GM21786 (cell line): Measurements from ENCODE around the gene PPL.

Experiments used
- ATAC-seq: cut with Tn5 transposase; IDR thresholded peaks from one replicate; pipeline ENCODE4 v1.9.1; 2021; ENCODE audit not compliant: unreplicated experiment

Gene PPL

GRCh38 chr16:4868535-4868934 is 68.4 kb downstream of the PPL start:
- no peak for ATAC-seq

DNA sequence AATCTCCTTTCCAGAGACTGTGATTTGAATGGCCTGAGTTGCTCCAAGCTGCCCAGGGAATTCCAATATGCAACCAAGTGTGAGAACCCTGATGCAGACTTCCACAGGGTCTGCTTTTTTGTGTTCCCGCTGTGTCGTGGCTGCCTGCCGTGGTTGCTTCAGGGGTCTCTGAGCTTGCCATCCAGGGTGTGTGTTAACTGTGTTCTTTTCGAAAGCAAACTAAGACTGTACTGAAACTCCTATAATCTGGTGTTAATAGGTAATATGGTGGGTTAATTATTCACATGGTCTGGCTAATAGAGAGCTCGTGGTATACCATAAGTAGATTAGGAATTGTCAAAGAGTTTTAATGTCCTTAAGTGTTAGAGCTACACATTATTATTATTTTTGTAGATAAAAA is 68.9 kb downstream of the PPL start:
- ATAC-seq, result peak; percentile 61

DNA sequence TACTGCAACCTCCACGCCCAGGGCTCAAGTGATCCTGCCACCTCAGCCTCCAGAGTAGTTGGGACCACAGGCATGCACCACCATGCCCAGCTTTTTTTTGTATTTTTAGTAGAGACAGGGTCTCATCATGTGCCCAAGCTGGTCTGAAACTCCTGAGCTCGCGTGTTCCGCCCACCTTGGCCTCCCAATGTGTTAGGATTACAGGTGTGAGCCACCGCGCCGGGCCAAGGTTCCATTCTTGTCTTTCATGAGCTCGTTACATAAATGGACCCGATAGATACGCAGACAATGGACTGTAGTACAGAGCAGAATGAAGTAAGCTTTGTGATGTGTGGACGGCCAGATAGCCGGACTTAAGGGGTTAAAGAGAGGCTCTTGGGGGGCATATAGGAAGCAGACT is 70.4 kb downstream of the PPL start:
- ATAC-seq, result no peak

DNA sequence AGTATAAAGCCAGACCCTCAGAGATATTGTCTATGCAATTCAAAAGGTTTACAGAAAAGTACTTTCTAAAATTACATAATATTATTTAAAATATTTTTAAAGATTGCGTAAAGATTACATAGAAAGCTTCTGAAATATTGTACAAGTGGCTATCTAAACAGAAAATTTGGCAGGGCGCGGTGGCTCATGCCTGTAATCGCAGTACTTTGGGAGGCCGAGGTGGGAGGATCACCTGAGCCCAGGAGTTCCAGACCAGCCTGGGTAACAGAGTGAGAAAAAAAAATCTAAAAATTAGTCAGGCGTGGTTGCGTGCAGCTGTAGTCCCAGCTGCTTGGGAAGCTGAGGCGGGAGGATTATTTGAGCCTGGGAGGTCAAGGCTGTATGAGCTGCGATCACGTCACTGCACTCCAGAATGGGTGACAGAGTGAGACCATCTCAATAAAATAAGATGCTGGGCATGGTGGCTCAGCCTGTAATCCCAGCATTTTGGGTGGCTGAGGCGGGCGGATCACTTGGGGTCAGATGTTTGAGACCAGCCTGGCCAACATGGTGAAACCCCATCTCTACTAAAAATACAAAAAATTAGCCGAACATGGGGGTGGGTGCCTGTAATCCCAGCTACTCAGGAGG is 71.6 kb downstream of the PPL start:
- no peak for ATAC-seq

- ATAC-seq, result no peak
Measured at GRCh38 chr16:4864728-4865127, 72.2 kb downstream of the PPL start.

GRCh38 chr16:4862639-4863038 is 74.3 kb downstream of the PPL start:
- ATAC-seq, result no peak

GRCh38 chr16:4860727-4861342 is 76.1 kb downstream of the PPL start:
- ATAC-seq, result no peak

DNA sequence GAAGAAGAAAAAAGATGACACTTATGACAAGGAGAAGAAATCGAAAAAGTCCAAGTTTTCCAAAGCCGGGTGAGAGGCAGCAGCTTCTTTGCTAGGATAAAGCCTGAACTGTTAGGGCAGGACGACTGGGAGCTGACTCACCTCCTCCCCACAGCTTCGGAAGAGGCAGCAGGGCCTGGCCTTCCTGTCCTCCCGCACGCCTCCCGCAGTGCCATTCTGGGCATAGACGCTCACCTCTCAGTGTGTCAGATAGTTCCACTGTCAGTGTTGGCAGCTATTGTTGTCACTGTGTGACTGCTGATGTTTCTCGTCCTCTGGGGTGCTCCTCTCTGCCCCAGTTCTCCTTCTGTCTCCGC is 77.1 kb downstream of the PPL start:
- no peak for ATAC-seq

GRCh38 chr16:4859190-4859899 is 77.6 kb downstream of the PPL start:
- no peak for ATAC-seq

DNA sequence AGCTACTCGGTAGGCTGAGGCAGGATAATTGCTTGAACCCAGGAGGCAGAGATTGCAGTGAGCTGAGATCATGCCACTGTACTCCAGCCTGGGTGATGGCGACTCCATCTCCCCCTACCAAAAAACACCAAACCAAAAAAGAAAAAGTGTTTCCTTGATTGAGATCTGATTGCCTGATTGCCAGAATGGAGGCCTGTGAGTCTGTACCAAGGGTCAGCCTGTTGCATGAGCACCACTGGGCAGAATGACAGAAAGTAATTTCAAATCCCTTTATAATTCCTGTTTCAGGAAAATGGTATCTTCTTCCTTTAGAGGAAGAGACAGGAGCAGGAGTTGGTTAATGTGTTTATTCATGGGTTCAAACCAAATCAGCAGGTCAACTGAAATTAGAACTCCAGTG is 81.1 kb downstream of the PPL start:
- ATAC-seq, result no peak

DNA sequence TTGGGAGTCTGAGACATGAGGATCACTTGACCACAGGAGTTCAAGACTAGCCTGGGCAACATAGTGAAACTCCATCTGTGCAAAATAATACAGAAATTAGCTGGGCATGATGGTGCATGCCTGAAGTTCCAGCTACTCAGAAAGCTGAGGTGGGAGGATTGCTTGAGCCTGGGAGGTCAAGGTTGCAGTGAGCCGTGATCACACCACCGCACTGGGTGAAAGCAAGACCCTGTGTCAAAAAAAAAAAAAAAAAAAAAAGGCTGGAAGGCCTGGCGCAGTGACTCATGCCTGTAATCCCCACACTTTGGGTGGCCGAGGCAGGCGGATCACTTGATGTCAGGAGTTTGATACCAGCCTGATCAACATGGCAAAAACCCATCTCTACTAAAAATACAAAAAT is 81.6 kb downstream of the PPL start:
- ATAC-seq, result no peak

DNA sequence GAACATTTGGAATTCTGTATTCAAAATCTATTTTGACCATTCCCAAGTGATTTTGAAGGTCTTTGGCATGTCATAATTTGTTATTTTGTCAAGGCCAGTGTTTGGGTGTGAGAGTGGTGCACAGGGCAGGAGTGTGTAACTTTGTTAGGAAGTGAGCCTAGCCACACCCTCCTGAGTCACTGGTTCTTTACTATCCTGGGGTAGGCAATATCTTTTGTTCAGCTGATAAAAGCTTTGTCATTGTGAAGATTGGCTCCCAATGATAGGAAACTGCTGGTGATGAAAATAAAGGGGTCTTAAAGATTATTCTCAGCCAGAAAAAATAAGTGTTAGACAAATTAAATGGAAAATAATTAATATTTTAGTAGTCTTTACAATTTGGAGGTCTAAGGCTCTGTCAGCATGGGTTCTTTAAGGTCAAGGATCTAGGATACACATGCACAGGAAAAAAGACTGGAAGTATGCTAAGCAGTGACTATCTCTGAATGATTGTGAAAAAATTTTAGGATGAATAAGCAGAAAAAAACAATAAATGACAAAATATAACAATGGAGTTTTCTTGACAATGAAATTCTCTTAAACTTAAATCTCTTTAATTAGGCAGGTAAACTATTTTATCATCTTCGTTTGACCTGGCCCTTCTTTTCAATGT is 84.6 kb downstream of the PPL start:
- ATAC-seq, result no peak

DNA sequence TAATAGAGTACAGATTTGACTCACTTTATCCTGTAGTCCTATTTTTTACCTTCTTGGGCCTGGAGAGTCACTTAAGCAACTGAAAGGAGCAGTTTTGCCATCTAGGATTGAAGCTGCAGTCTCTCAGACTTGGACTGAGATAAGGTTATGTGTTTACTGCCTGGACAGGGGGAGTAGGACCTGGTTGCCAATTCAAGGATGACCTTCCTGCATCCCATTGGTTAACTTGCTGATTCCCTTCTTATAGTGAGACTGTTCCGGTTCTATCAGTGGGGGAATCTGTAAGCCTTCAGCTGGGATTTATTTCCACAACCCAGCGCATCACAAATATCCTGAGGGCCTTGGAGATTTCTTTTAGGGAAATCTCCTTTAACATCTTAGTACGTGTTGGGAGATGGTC is 86.7 kb downstream of the PPL start:
- ATAC-seq, result no peak

- peak; percentile 21 for ATAC-seq
Measured at GRCh38 chr16:4847774-4848587, 89.0 kb downstream of the PPL start.

GRCh38 chr16:4846901-4847773 is 89.8 kb downstream of the PPL start, which contains the start of the genes GLYR1 and UBN1:
GLYR1 (minus strand) TSS chr16:4847288; CDS start chr16:4847265, 23 bp downstream.
UBN1 (plus strand) TSS chr16:4847481; CDS start chr16:4852918, 5,437 bp downstream.
- peak; percentile 86 for ATAC-seq

DNA sequence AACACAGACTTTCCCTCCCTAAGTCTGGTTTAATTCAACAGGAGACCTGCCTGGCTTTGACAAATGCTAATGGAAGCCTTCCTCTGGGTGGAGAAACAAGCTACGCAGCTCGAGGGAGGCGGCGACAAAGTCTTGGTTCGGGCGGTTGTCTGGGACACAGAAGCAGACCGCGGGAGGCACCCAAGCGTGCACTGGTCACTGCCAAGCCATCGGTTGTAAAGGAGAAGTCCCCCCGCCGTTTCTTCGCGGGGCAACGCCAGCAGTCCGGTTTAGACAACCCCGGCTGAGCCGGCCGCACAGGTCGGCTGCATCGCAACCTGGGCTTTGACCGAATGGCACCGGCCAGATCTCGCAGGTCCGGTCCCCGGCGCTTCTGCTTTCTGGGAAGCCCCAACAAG is 90.4 kb downstream of the PPL start:
- peak; percentile 23 for ATAC-seq

- ATAC-seq, result no peak
Measured at GRCh38 chr16:4840984-4841383, 96.0 kb downstream of the PPL start.

- ATAC-seq, result no peak
Measured at GRCh38 chr16:4839942-4840341, 97.0 kb downstream of the PPL start.

GRCh38 chr16:4837733-4838501 is 99.0 kb downstream of the PPL start:
- ATAC-seq, result no peak
